GM21526 (cell line): ENCODE results near the gene IL9R.
"Not testable (repeated sequence)": the region's sequence is repeated elsewhere in the genome, so short reads cannot be mapped to it uniquely, and the experiment has no call there.

ENCODE experiments used
- ATAC-seq: cut with Tn5 transposase; IDR thresholded peaks from one replicate; pipeline ENCODE4 v1.9.1; 2021; ENCODE audit warnings: moderate library complexity; ENCODE audit not compliant: unreplicated experiment, low FRiP score

IL9R gene

GRCh38 chrX:155995321-155995875 lies 2.1 kb upstream of the IL9R start:
- ATAC-seq = no peak

DNA sequence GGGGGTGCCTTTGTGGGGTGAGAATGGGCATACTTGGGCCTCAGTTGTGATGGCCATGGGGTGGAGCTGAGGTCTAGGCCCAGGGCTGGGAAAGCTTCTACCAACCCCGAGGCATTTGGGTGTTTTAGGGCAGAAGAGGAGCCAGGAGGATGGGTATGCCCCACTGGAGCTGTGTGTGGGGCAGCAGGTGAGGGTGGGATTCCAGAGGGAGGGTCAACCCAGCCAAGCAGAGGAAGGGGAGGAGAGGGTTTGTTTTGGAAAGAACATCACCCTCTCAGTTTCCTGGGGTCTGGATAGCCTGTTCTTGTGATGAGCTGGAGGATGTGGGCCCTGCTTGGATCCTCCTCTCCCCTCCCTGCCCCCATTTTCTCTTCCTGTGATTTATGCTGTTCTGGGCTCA lies 620 bp downstream of the IL9R start:
- ATAC-seq = no peak

- ATAC-seq = no peak
These were observed 1.4 kb downstream of the IL9R start for GRCh38 chrX:155998761-155999510.

- ATAC-seq = not testable (repeated sequence)
These were observed 2.3 kb downstream of the IL9R start for GRCh38 chrX:155999751-156000150.

GRCh38 chrX:156000361-156000926 lies 2.9 kb downstream of the IL9R start:
- ATAC-seq = no peak

- ATAC-seq = no peak
These were observed 3.6 kb downstream of the IL9R start for GRCh38 chrX:156001001-156001666.

DNA sequence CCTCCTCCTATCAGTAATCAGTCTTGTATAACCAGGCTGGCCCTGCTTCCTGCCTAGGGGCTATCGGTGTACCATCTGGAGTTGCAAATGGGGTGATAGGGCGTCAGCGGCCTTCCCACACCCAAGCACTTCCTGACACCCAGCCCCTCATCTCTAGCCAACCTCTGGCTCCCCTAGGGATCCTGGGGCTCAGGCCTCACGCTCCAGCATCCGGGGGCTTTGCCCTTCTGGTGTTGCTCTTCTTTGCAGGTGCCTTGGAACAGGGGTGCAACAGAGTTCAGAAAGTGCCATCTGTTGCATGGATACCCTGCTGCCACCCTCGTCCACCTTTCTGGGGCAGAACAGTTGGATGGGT lies 4.1 kb downstream of the IL9R start:
- ATAC-seq = no peak

GRCh38 chrX:156002507-156002906 lies 5.0 kb downstream of the IL9R start:
- no peak for ATAC-seq

DNA sequence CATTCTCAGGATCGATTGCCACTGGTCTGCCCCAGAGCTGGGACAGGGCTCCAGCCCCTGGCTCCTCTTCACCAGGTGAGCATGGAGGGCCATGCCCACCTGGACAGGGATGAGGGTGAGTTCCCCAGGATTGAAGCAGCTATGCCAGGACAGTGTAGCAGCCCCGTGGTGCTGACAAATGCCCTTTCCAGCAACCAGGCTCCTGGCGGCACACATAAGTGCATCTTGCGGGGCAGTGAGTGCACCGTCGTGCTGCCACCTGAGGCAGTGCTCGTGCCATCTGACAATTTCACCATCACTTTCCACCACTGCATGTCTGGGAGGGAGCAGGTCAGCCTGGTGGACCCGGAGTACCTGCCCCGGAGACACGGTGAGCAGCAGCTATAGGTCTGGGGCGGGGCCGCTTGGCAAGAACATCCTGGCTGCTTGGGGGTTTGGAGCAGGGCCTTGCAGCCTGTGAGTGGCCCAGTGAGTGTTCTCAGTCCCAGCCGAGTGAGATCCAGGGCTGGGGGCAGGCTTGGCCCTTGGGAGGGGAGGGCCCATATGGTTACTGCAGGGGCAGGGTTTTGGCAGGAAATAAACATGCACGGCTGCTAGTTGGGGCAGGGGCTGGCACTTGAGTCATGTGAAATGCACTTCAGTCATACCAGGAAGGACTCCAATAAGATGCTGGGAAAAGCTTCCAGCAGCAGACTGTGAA lies 6.1 kb downstream of the IL9R start:
- ATAC-seq = no peak

DNA sequence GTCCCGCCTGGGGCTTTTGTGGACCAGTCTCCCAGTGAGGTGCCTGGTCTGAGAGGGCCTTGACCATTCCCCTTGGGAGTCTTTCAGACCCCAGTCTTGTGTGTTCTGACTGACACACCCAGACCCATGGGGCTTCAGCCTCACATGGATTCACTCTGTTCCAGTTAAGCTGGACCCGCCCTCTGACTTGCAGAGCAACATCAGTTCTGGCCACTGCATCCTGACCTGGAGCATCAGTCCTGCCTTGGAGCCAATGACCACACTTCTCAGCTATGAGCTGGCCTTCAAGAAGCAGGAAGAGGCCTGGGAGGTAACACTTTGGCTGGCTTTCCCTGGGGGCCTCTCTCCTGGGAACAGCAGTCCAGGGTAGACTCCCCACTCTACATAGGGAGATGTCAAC lies 6.8 kb downstream of the IL9R start:
- no peak for ATAC-seq

- ATAC-seq = no peak
These were observed 7.2 kb downstream of the IL9R start for GRCh38 chrX:156004740-156005139.

GRCh38 chrX:156005144-156005543 lies 7.6 kb downstream of the IL9R start:
- no peak for ATAC-seq

DNA sequence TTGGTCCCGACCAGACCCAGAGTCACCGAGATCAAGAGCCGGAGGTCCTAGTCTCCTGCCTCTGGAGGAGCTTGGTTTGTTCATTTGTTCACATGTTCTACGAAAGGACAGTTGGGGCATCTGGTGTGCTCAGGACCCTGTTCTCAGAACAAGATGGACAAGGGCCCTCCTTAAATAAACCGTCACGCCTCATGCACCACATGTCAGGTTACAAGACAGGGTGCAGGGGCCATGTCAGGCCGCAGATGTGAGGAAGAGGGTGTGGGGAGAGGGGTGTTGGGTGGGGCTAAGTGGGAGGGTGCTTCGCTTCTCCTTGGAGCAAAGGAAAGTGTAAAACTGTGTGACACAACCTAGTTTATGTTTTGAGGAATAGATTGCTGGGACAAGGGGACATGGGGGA lies 9.0 kb downstream of the IL9R start:
- not testable (repeated sequence) for ATAC-seq

- not testable (repeated sequence) for ATAC-seq
These were observed 10.9 kb downstream of the IL9R start for GRCh38 chrX:156008379-156008778.

DNA sequence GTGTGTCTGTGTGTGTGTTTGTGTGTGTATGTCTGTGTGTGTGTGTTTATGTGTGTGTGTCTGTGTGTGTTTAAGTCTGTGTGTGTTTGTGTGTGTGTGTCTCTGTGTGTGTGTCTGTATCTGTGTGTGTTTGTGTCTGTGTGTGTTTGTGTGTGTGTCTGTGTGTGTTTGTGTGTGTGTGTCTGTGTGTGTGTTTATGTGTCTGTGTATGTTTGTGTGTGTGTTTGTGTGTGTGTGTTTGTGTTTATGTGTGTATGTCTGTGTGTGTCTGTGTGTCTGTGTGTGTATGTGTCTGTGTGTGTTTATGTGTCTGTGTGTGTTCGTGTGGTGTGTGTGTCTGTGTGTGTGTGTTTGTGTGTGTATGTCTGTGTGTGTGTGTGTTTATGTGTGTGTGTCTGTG lies 11.4 kb downstream of the IL9R start:
- no peak for ATAC-seq

- not testable (repeated sequence) for ATAC-seq
These were observed 12.2 kb downstream of the IL9R start for GRCh38 chrX:156009691-156010090.

DNA sequence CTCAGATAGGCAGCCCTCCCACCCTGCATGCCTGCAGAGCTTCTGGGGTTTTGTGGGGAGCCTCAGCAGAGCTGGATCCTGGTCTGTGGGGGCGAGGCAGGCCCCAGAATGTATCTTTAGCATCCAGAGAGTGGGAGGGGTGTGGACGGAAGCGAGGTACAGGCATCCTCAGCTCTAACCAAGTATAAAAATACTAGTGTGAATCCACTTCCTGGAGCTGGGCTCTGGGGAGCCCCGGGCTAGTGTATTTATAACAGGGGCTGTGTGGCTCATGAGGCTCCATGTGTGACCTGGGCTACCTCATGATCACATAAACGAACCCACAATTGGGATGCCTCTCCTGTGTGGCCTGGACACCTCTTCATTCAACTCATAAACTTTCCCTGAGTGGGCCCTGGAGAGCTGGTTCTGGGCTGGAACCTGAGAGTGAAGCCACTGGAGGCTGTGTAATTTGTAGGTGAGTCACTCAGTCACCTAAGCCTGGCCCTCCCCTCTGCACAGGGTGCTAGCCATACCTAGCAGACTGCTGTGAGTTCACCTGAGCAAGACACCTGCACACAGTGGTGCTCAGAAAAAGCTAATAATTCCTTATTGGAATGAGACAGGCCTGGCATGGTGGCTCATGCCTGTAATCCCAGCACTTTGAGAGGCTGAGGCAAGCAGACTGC lies 15.9 kb downstream of the IL9R start:
- ATAC-seq = not testable (repeated sequence)

- not testable (repeated sequence) for ATAC-seq
These were observed 22.4 kb downstream of the IL9R start for GRCh38 chrX:156019846-156020245.

GRCh38 chrX:156023002-156023401 lies 25.5 kb downstream of the IL9R start:
- not testable (repeated sequence) for ATAC-seq

DNA sequence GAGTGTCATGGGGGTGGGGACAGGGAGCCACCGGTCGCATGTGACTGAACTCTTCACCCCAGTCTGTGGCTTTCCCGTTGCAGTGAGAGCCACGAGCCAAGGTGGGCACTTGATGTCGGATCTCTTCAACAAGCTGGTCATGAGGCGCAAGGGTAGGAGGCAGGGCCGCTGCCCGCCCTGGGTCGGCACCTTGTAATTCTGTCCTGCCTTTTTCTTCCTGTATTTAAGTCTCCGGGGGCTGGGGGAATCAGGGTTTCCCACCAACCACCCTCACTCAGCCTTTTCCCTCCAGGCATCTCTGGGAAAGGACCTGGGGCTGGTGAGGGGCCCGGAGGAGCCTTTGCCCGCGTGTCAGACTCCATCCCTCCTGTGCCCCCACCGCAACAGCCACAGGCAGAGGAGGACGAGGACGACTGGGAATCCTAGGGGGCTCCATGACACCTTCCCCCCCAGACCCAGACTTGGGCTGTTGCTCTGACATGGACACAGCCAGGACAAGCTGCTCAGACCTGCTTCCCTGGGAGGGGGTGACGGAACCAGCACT lies 27.5 kb downstream of the IL9R start:
- ATAC-seq = not testable (repeated sequence)
